NCI-H1930 (cell line): ENCODE measurements around the gene ANAPC7.
"Not testable (repeated sequence)": the region's sequence is repeated elsewhere in the genome, so short reads cannot be mapped to it uniquely, and the experiment has no call there.

Source experiments
- DNase-seq, 2 experiments: peaks; one replicate each; lab custom pipeline; 2025; lab: John Stamatoyannopoulos, UW

Gene ANAPC7

GRCh38 chr12:110403146-110403975 is at the start of gene ANAPC7:
Gene ANAPC7, minus strand, starts transcription at chr12:110403708. Its CDS starts 81 bp downstream, at chr12:110403627.
- DNase-seq: peak; percentile 91 to 94

- no peak for DNase-seq
Measured at GRCh38 chr12:110451263-110451662, 47.8 kb upstream of the ANAPC7 start.

- DNase-seq: peak; percentile 92 to 95
Measured at GRCh38 chr12:110449799-110450497, 46.4 kb upstream of the ANAPC7 start, which contains the start of gene ARPC3. Gene ARPC3, minus strand, starts transcription at chr12:110450337. Its CDS starts 77 bp downstream, at chr12:110450260.

GRCh38 chr12:110444455-110444854 is 40.9 kb upstream of the ANAPC7 start:
- DNase-seq: no peak

- DNase-seq: no peak
Measured at GRCh38 chr12:110436231-110436630, 32.7 kb upstream of the ANAPC7 start.

- DNase-seq: no peak
Measured at GRCh38 chr12:110431957-110432587, 28.6 kb upstream of the ANAPC7 start.

GRCh38 chr12:110429676-110430075 is 26.2 kb upstream of the ANAPC7 start:
- not testable (repeated sequence) for DNase-seq

- no peak for DNase-seq
Measured at GRCh38 chr12:110426406-110426805, 22.9 kb upstream of the ANAPC7 start.

GRCh38 chr12:110424237-110424636 is 20.7 kb upstream of the ANAPC7 start:
- DNase-seq: no peak

GRCh38 chr12:110421701-110422100 is 18.2 kb upstream of the ANAPC7 start:
- DNase-seq: no peak

GRCh38 chr12:110421159-110421661 is 17.7 kb upstream of the ANAPC7 start:
- no peak for DNase-seq

- not testable (repeated sequence) for DNase-seq
Measured at GRCh38 chr12:110420644-110421043, 17.1 kb upstream of the ANAPC7 start.

GRCh38 chr12:110417113-110417512 is 13.6 kb upstream of the ANAPC7 start:
- DNase-seq: not testable (repeated sequence)

- not testable (repeated sequence) for DNase-seq
Measured at GRCh38 chr12:110410086-110410485, 6.6 kb upstream of the ANAPC7 start.

GRCh38 chr12:110405126-110405662 is 1.7 kb upstream of the ANAPC7 start:
- DNase-seq: not testable (repeated sequence)

GRCh38 chr12:110403976-110404682 is 621 bp upstream of the ANAPC7 start:
- DNase-seq: peak; percentile 74 to 91

GRCh38 chr12:110382683-110383082 is 20.8 kb downstream of the ANAPC7 start:
- DNase-seq: no peak

- no peak for DNase-seq
Measured at GRCh38 chr12:110379631-110380030, 23.9 kb downstream of the ANAPC7 start.

GRCh38 chr12:110379197-110379596 is 24.3 kb downstream of the ANAPC7 start:
- no peak for DNase-seq

GRCh38 chr12:110378131-110378790 is 25.2 kb downstream of the ANAPC7 start:
- not testable (repeated sequence) for DNase-seq
